Activated T-cell treated with anti-CD3 and anti-CD28 coated beads, Interleukin-2, amount 50 U/mL, for 72 hours (primary cell): ENCODE measurements around the gene CEP135. TPM values are rescaled to one million over a fixed set of nuclear protein-coding genes. Genes with fewer than 3 reads are reported as not detected.
A peak's percentile ranks its signal among the peaks of the same experiment; 100 is the strongest.
"Not testable (repeated sequence)": the region's sequence is repeated elsewhere in the genome, so short reads cannot be mapped to it uniquely, and the experiment has no call there.

Experiments used
- ATAC-seq, 2 donors: fragments of 150-1000 bp; cut with Tn5 transposase; replicated peaks in 1 of 2; 2 replicates each; pipeline ENCODE4 v1.10.0; 2021; ENCODE audit warnings: moderate library complexity in 2 of 2, mild to moderate bottlenecking in 1 of 2
- DNase-seq, 2 donors: peaks; one replicate each; pipeline ENCODE4 v3.0.0; 2021 to 2022; ENCODE audit warnings: mixed read lengths in 1 of 2
- H3K27ac Mint-ChIP-seq: one replicate; pipeline ENCODE4 v1.8.0; 2022; ENCODE audit warnings: mild to moderate bottlenecking, moderate library complexity, mixed read lengths
- H3K27me3 Mint-ChIP-seq: one replicate; pipeline ENCODE4 v1.8.0; 2022; ENCODE audit warnings: low read depth, mixed read lengths
- H3K36me3 Mint-ChIP-seq, 2 donors: one replicate each; pipeline ENCODE4 v1.8.0; 2022; ENCODE audit warnings: mixed read lengths in 2 of 2, mild to moderate bottlenecking in 1 of 2; ENCODE audit not compliant: insufficient read depth in 2 of 2
- H3K4me1 Mint-ChIP-seq: one replicate; pipeline ENCODE4 v1.8.0; 2022; ENCODE audit warnings: low read depth, mixed read lengths
- H3K4me3 Mint-ChIP-seq, 2 donors: one replicate each; pipeline ENCODE4 v1.8.0; 2022; ENCODE audit warnings: mild to moderate bottlenecking in 2 of 2, mixed read lengths in 2 of 2, moderate library complexity in 2 of 2
- H3K9me3 Mint-ChIP-seq, 2 donors: one replicate each; pipeline ENCODE4 v1.8.0; 2022; ENCODE audit warnings: mixed read lengths in 2 of 2
- total RNA-seq, 2 donors: library from RNA; stranded (reverse); gene quantifications; one replicate each; pipeline ENCODE4 v1.2.3, GENCODE V29; 2022

CEP135 gene
- total RNA-seq, 2 donors from 2014 or later = 19.5 to 23.1 TPM

GRCh38 chr4:55926610-55927009 is 22.1 kb upstream of the CEP135 start:
- DNase-seq = no peak
- H3K27ac Mint-ChIP-seq = no peak overlapping the region
- H3K4me3 Mint-ChIP-seq = no peak overlapping the region
- H3K27me3 Mint-ChIP-seq = no peaks in the 10 kb centered on the region
- peaks cover 0 to 1% of the 10 kb centered on the region in 2 donors for H3K9me3 Mint-ChIP-seq
- H3K4me1 Mint-ChIP-seq = peaks cover 3% of the 10 kb centered on the region
- no peak for ATAC-seq
- H3K36me3 Mint-ChIP-seq = no peaks in the 10 kb centered on the region

GRCh38 chr4:55927803-55928437 is 20.8 kb upstream of the CEP135 start:
- ATAC-seq (no peak), DNase-seq (no peak)
- Mint-ChIP-seq H3K9me3 (peaks cover 0 to 1% of the 10 kb centered on the region in 2 donors), H3K4me1 (peaks cover 5% of the 10 kb centered on the region), H3K27ac (no peak overlapping the region), H3K4me3 (no peak overlapping the region), H3K36me3 (no peaks in the 10 kb centered on the region), H3K27me3 (no peaks in the 10 kb centered on the region)

DNA sequence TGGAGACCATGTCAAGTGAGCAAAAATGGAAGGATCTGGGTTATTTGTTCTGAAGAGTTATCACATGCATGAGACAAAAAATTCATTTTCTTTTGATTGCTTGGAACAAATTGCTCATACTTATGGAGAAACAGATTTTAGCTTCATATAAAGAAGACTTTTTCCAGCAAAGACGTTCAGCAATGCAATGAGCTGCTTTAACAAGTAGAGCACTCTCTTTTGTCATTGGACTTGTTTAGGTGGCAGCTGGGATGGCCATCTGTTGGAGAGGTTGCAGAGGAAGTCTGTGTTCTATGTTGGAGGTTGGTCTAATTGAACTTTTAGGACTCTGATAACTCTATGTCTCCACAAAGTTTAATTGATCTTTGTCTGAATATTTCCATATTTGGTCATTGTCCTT is 19.9 kb upstream of the CEP135 start:
- Mint-ChIP-seq H3K27me3 (no peaks in the 10 kb centered on the region), H3K27ac (no peak overlapping the region), H3K9me3 (peaks cover 0 to 1% of the 10 kb centered on the region in 2 donors), H3K36me3 (no peaks in the 10 kb centered on the region), H3K4me3 (no peak overlapping the region), H3K4me1 (peaks cover 5% of the 10 kb centered on the region)
- no peak for DNase-seq
- ATAC-seq = no peak

DNA sequence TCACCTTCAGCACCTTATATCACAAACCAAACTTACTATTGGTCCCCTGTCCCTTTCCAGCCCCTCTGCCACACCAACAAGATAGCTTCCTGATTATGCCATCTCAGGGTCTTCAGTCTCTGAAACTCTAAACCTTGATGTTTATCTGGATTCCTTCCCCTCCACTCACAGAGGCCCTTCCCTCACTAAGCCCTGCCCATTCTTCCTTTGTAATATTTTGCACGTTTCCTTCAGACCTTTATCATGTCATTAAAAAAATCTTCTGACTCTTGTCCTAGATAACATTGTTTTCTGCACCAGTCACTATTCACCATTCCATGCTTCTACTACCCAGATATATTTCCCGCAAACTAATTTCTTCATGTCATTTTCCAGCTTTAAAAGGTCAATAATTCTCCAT is 17.7 kb upstream of the CEP135 start:
- Mint-ChIP-seq H3K27ac (no peak overlapping the region), H3K4me3 (no peak overlapping the region), H3K4me1 (peaks cover 5% of the 10 kb centered on the region), H3K36me3 (peaks cover 0 to under 1% of the 10 kb centered on the region in 2 donors), H3K27me3 (no peaks in the 10 kb centered on the region), H3K9me3 (peaks cover 0 to 3% of the 10 kb centered on the region in 2 donors)
- ATAC-seq (no peak), DNase-seq (no peak)

- peaks cover 5% of the 10 kb centered on the region for H3K4me1 Mint-ChIP-seq
Observed at GRCh38 chr4:55931833-55932232, 16.9 kb upstream of the CEP135 start.

GRCh38 chr4:55932511-55932910 is 16.2 kb upstream of the CEP135 start:
- Mint-ChIP-seq H3K9me3 (peaks cover 0 to 5% of the 10 kb centered on the region in 2 donors), H3K4me1 (peaks cover 5% of the 10 kb centered on the region), H3K4me3 (no peak overlapping the region), H3K27ac (no peak overlapping the region), H3K27me3 (no peaks in the 10 kb centered on the region), H3K36me3 (peaks cover 2 to 13% of the 10 kb centered on the region in 2 donors)
- ATAC-seq = no peak
- DNase-seq = no peak

More at GRCh38 chr4:55931833-55932232, 16.9 kb upstream of the CEP135 start:
- no peak for DNase-seq
- H3K4me3 Mint-ChIP-seq = no peak overlapping the region
- peaks cover 0 to 4% of the 10 kb centered on the region in 2 donors for H3K9me3 Mint-ChIP-seq
- no peak for ATAC-seq
- no peaks in the 10 kb centered on the region for H3K27me3 Mint-ChIP-seq
- peaks cover 0 to 8% of the 10 kb centered on the region in 2 donors for H3K36me3 Mint-ChIP-seq
- H3K27ac Mint-ChIP-seq = no peak overlapping the region

GRCh38 chr4:55933611-55934010 is 15.1 kb upstream of the CEP135 start:
- no peak overlapping the region for H3K27ac Mint-ChIP-seq

DNA sequence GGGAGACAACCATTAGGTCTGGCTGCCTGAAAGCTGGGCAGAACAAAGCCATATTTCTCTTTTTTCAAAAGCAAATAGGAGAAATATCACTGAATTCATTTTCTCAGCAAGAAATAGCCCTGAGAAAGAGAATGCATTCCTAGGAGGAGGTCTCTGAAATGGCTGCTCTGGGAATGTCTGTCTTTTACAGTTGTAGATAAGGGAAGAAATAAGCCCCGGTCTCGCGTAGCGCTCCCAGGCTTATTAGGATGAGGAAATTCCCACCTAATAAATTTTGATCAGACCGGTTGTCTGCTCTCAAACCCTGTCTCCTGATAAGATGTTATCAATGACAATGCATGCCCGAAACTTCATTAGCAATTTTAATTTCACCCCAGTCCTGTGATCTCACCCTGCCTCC is 12.8 kb upstream of the CEP135 start:
- H3K27ac Mint-ChIP-seq, DNase-seq, H3K4me1 Mint-ChIP-seq, ATAC-seq, H3K4me3 Mint-ChIP-seq, H3K27me3 Mint-ChIP-seq: not testable (repeated sequence)
- Mint-ChIP-seq H3K9me3 (peaks cover 3 to 24% of the 10 kb centered on the region in 2 donors), H3K36me3 (peaks cover 9 to 33% of the 10 kb centered on the region in 2 donors)

More at GRCh38 chr4:55933611-55934010, 15.1 kb upstream of the CEP135 start:
- DNase-seq = no peak
- Mint-ChIP-seq H3K36me3 (peaks cover 4 to 21% of the 10 kb centered on the region in 2 donors), H3K4me3 (no peak overlapping the region), H3K27me3 (no peaks in the 10 kb centered on the region), H3K9me3 (peaks cover 0 to 12% of the 10 kb centered on the region in 2 donors), H3K4me1 (peaks cover 5% of the 10 kb centered on the region)
- ATAC-seq = no peak

GRCh38 chr4:55938481-55938880 is 10.3 kb upstream of the CEP135 start:
- no peak overlapping the region for H3K27ac Mint-ChIP-seq
- ATAC-seq (no peak), DNase-seq (no peak)
- H3K9me3 Mint-ChIP-seq = peaks cover 6 to 24% of the 10 kb centered on the region in 2 donors
- no peaks in the 10 kb centered on the region for H3K27me3 Mint-ChIP-seq
- H3K36me3 Mint-ChIP-seq = peaks cover 9 to 33% of the 10 kb centered on the region in 2 donors
- no peaks in the 10 kb centered on the region for H3K4me1 Mint-ChIP-seq
- H3K4me3 Mint-ChIP-seq = no peak overlapping the region

GRCh38 chr4:55939421-55939820 is 9.3 kb upstream of the CEP135 start:
- ATAC-seq (no peak), DNase-seq (no peak)
- Mint-ChIP-seq H3K4me1 (no peaks in the 10 kb centered on the region), H3K27ac (no peak overlapping the region), H3K9me3 (peaks cover 6 to 25% of the 10 kb centered on the region in 2 donors), H3K36me3 (peaks cover 9 to 33% of the 10 kb centered on the region in 2 donors), H3K4me3 (no peak overlapping the region), H3K27me3 (no peaks in the 10 kb centered on the region)

GRCh38 chr4:55941881-55942396 is 6.8 kb upstream of the CEP135 start:
- H3K9me3 Mint-ChIP-seq = peaks cover 6 to 23% of the 10 kb centered on the region in 2 donors
- no peak overlapping the region for H3K4me3 Mint-ChIP-seq
- DNase-seq (no peak), ATAC-seq (no peak)
- H3K27ac Mint-ChIP-seq = no peak overlapping the region
- H3K27me3 Mint-ChIP-seq = no peaks in the 10 kb centered on the region
- H3K4me1 Mint-ChIP-seq = peaks cover 7% of the 10 kb centered on the region
- H3K36me3 Mint-ChIP-seq = peaks cover 9 to 27% of the 10 kb centered on the region in 2 donors

DNA sequence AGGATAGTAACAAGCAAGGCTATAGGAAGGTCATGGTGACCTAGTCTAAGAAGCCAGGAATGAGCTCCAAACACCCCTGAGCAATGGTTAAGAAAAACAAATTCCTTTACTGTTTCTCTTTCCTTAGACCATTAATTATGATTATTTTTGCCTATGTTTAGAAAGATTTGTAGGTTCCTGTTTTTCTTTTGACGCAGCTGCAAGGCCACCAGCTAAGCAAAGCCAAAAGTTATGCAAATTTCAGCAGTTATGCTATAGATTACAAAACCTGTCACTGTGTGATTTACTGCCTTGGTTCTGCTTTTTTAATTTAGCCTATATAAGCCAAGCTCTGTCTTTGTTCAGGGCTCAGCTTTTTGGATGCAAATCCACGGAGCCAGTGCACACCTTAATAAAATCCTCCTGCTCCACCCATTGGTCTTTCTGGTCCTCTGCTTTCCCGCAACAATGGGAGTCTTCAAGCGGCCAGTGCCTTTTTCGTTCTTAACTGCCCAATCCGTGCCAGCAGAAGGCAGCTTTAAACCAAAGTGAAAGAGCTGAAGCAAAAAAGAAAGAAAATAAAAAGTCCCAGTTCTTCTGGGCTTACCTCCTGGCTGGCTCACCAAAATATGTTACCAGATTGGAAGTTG is 1.4 kb upstream of the CEP135 start:
- H3K4me1 Mint-ChIP-seq = peaks cover 34% of the 10 kb centered on the region
- ATAC-seq = no peak
- H3K36me3 Mint-ChIP-seq = peaks cover 0 to 3% of the 10 kb centered on the region in 2 donors
- DNase-seq = peak; percentile 15 to 19
- H3K27me3 Mint-ChIP-seq = no peaks in the 10 kb centered on the region
- peak overlapping the region; percentile 97 for H3K27ac Mint-ChIP-seq
- H3K9me3 Mint-ChIP-seq = peaks cover 0 to 4% of the 10 kb centered on the region in 2 donors
- H3K4me3 Mint-ChIP-seq = peak overlapping the region; percentile 91 to 96

- DNase-seq (peak; percentile 53 to 63), ATAC-seq (peak; percentile 29 to 37)
- peaks cover 34% of the 10 kb centered on the region for H3K4me1 Mint-ChIP-seq
- peak overlapping the region; percentile 91 to 96 for H3K4me3 Mint-ChIP-seq
- peaks cover 0 to 4% of the 10 kb centered on the region in 2 donors for H3K9me3 Mint-ChIP-seq
- H3K36me3 Mint-ChIP-seq = peaks cover 0 to 3% of the 10 kb centered on the region in 2 donors
- H3K27me3 Mint-ChIP-seq = no peaks in the 10 kb centered on the region
- peak overlapping the region; percentile 97 for H3K27ac Mint-ChIP-seq
Observed at GRCh38 chr4:55947912-55948725, 626 bp upstream of the CEP135 start.
